ENCODE results near the gene IPO13.

Gene IPO13

DNA sequence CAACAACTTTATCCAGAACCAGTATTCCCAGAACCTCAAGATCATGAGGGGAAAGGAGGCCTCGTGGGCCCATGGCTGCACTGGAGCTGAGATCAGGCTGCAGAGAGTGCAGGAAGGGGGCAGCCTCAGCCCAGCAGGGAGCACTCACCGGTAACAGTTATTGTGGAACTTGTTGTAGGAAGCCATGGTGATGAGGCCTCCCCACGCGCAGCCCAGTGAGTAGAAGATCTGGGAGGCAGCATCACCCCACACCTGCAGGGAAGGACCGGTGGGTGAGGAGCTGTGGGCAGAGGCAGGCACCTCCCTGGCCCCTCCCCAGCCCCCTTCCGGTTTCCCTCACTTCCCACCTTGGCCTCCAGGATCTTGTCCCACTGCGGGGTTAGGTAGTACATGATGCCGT lies 55.4 kb downstream of the IPO13 start:
- Mint-ChIP-seq H3K27ac (no peak overlapping the region), H3K27me3 (no peaks in the 10 kb centered on the region), H3K4me1 (peaks cover 0 to 2% of the 10 kb centered on the region in 2 donors), H3K4me3 (no peak overlapping the region), H3K36me3 (no peaks in the 10 kb centered on the region), H3K9me3 (no peaks in the 10 kb centered on the region)
- DNase-seq (no peak), ATAC-seq (replicated peaks) (no peak)

DNA sequence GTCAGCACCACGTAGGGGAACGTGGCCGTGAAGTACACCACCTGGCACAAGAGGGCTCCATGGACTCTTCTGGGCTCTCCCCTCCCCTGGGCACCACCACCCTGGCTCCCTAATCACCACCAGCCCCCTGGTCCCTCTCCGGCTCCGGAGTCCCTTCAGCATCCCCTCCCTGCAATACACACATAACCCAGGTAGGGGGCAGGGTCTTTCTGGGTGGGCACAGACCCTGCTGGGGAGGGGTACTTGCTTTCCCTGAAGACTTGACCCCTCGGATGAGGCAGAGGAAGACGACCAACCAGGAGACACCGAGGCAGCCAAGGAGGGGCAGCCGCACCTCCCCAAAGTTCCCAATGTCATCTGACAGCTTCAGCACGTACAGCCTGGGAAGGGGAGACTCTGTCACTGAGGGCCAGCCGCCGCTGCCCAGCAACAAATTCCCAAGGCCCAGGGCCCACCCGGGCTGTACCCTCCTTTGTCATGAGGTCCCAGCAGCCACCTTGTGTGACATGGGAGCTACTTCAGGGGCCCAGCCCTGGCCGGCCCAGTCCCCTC lies 55.9 kb downstream of the IPO13 start:
- no peak for ATAC-seq (replicated peaks)
- Mint-ChIP-seq H3K36me3 (no peaks in the 10 kb centered on the region), H3K9me3 (no peaks in the 10 kb centered on the region), H3K4me3 (no peak overlapping the region), H3K27ac (no peak overlapping the region), H3K27me3 (no peaks in the 10 kb centered on the region), H3K4me1 (peaks cover 0 to 4% of the 10 kb centered on the region in 2 donors)
- no peak for DNase-seq

DNA sequence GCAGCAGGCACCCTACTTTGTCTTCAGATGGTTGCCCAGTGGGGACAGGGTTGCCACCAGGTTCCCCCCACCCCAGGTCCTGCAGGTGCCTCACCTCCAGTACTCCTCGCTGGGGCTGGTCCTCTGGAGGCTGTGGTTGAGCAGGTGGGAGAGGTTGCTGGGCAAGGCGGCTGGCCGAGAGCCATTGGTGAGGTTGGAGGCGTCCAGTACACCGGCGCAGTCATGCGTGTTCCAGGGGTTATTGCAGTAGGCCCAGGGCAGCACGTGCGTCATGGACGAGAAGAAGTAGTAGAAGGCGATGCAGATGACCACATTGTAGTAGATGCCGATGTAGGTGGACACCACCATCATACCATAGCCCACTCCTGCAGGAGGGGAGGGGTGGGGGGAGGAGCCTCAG lies 61.5 kb downstream of the IPO13 start:
- no peaks in the 10 kb centered on the region for H3K36me3 Mint-ChIP-seq
- peaks cover 0 to 5% of the 10 kb centered on the region in 2 donors for H3K4me1 Mint-ChIP-seq
- H3K9me3 Mint-ChIP-seq = no peaks in the 10 kb centered on the region
- DNase-seq (no peak), ATAC-seq (replicated peaks) (no peak)
- no peak overlapping the region for H3K4me3 Mint-ChIP-seq
- H3K27ac Mint-ChIP-seq = no peak overlapping the region
- no peaks in the 10 kb centered on the region for H3K27me3 Mint-ChIP-seq

DNA sequence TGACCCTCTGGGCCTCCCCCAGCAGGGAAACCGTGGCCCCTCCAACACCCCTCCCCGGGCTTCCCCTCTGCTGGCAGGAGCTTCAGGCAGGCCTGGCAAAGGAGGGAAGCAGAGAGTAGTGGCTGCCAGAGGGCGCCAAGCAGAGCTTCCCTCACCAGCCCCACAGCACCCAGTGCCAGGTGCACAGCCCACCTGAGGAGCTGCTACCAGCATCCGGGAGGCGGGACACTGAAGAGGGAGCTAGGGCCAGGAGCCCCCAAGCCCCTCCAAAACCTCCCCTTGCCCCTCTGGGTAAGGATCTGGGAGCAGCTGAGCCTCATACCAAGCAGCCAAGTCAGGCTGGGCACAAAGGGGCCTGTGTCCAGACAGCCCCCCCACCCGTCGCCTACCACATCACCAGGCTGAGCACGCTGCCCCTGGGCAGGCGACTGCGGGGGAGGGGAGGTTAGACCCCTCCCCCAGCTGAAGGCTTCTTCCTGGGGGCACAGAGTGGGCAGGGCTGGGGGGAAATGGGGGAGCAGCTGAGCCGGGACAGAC lies 64.3 kb downstream of the IPO13 start:
- Mint-ChIP-seq H3K27ac (no peak overlapping the region), H3K9me3 (no peaks in the 10 kb centered on the region), H3K36me3 (no peaks in the 10 kb centered on the region), H3K4me3 (no peak overlapping the region), H3K4me1 (peaks cover 0 to 5% of the 10 kb centered on the region in 2 donors), H3K27me3 (peaks cover 7 to 15% of the 10 kb centered on the region in 2 donors)
- no peak for ATAC-seq (replicated peaks)
- no peak for DNase-seq

DNA sequence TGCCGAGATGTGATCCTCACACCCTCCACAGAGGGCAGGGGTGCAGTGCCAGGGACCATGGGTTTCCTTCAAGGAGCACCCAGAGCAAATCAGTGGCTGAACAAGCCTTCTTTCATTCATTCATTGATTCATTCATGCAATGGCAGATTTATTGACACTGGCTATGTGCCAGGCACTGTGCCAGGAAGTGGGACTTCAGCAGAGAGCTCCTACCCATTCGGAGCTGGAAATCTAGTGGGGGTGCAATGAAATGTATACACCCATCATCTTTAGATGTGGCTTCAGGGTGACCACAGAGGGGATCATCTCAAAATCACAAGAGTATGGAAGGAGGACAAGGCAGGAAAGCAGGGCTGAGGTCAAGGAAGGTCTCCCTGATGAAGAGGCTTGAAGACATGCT lies 65.7 kb downstream of the IPO13 start:
- DNase-seq (no peak), ATAC-seq (replicated peaks) (no peak)
- Mint-ChIP-seq H3K27ac (no peak overlapping the region), H3K36me3 (no peaks in the 10 kb centered on the region), H3K27me3 (peaks cover 7 to 23% of the 10 kb centered on the region in 2 donors), H3K4me1 (peaks cover 0 to 3% of the 10 kb centered on the region in 2 donors), H3K4me3 (no peak overlapping the region), H3K9me3 (no peaks in the 10 kb centered on the region)

DNA sequence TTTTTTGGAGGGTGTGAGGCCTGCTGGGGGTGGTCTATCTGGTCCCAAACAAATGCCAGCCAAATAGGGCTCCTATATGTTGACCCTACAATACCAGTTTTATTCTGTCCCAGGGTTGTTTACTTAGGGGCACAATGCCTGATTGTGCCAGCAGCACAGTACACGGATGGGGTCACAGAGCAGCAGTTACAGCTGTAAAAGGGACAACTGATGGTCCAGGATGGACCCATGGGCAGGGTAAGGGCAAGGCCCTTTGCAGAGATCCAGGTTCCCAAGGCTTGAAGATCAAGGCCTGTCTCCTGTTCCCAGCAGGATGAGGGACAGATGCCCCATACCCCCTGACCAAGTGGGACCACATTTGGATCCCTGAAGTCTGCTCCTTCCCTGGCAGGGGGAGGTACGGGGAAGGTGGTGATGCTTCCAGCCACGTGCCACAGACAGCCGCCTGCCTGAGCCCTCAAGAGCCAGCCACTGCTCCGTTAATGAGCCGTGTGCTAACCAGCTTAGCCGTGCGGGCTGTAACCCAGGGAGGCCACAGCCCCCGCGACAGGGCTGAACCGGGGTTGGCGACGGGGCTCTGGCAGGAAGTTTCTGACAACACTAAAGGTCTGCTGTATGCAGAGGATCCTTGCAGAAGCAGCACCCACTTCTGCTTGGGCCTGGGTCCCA lies 66.3 kb downstream of the IPO13 start:
- no peaks in the 10 kb centered on the region for H3K4me1 Mint-ChIP-seq
- no peak overlapping the region for H3K27ac Mint-ChIP-seq
- H3K27me3 Mint-ChIP-seq = peaks cover 7 to 23% of the 10 kb centered on the region in 2 donors
- ATAC-seq (replicated peaks) (no peak), DNase-seq (no peak)
- H3K4me3 Mint-ChIP-seq = no peak overlapping the region
- H3K9me3 Mint-ChIP-seq = no peaks in the 10 kb centered on the region
- no peaks in the 10 kb centered on the region for H3K36me3 Mint-ChIP-seq

DNA sequence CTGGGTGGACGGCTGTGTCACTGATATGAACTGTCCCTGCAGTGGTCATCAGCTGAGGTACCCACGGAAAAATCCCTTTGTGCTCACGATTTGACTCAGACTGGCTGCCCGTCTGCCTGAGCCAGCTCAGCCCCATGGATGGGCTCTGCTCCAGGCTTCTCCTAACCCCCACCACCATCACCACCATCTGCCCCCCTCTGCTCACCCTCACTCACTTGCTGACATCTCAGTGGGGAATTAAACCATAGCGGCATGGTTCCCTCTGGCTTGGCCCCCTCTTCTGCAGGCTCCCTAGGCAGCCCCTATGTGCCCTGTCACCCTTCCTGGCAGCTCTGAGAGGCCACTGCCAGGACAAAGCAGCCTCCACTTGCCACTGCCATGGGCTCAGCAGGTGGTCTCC lies 67.2 kb downstream of the IPO13 start:
- H3K27ac Mint-ChIP-seq = no peak overlapping the region
- no peak overlapping the region for H3K4me3 Mint-ChIP-seq
- H3K9me3 Mint-ChIP-seq = no peaks in the 10 kb centered on the region
- DNase-seq = no peak
- no peaks in the 10 kb centered on the region for H3K4me1 Mint-ChIP-seq
- peaks cover 7 to 23% of the 10 kb centered on the region in 2 donors for H3K27me3 Mint-ChIP-seq
- no peak for ATAC-seq (replicated peaks)
- no peaks in the 10 kb centered on the region for H3K36me3 Mint-ChIP-seq

DNA sequence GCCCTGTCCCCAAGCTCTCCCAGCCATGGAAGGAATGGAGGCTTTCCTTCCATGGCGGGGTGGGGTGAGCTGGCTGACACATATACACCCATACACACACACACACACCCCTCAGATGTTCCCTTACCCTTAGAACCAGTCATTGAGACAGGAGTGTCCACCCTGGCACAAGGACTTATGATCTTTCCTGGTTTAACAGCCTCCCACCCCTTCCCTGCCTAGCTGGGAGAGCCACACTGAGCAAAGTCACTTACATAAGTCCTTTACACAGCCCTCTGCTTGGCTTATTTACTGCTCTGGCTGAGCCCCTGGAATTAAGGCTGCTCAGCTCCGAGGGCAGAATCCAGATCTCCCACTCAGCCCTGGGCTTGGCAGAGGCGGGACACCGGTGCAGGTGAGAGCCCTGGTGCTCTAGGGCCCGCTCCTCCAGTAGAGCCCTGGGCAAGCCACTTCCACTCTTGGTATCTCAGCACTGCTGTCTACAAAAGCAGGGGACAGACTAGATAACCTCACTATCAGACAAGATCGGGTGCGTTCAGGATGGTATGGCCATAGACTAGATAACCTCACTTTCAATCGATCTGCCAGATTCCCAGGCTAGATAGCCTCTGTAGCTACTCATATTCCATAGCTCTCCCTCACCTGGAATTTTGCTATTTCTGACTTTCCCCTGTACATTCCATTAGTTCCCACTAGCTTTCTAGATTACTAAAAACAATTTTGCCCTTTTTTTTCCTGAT lies 67.8 kb downstream of the IPO13 start:
- no peak for ATAC-seq (replicated peaks)
- H3K27me3 Mint-ChIP-seq = peaks cover 7 to 23% of the 10 kb centered on the region in 2 donors
- H3K4me1 Mint-ChIP-seq = no peaks in the 10 kb centered on the region
- no peak overlapping the region for H3K27ac Mint-ChIP-seq
- no peaks in the 10 kb centered on the region for H3K36me3 Mint-ChIP-seq
- DNase-seq = no peak
- H3K4me3 Mint-ChIP-seq = no peak overlapping the region
- no peaks in the 10 kb centered on the region for H3K9me3 Mint-ChIP-seq

DNA sequence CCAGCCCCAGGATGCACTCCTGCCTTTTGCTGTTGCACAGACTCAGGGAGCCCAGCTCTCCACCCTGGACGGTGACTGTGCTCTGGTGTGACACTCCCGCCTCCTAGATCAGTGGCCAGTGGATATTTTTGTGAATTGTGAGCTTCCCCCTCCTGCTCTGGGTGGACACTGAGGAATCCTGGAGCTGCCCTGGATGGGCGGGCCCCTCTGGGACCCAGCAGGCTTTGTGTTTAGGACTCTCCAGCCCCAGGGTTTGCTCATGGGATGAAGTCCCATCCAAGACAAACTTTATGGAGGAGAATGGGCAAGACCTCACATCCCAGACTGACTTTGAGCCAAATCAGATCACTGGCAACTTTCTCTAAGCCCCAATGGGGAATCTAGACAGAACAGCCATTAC lies 68.5 kb downstream of the IPO13 start:
- no peak for ATAC-seq (replicated peaks)

DNA sequence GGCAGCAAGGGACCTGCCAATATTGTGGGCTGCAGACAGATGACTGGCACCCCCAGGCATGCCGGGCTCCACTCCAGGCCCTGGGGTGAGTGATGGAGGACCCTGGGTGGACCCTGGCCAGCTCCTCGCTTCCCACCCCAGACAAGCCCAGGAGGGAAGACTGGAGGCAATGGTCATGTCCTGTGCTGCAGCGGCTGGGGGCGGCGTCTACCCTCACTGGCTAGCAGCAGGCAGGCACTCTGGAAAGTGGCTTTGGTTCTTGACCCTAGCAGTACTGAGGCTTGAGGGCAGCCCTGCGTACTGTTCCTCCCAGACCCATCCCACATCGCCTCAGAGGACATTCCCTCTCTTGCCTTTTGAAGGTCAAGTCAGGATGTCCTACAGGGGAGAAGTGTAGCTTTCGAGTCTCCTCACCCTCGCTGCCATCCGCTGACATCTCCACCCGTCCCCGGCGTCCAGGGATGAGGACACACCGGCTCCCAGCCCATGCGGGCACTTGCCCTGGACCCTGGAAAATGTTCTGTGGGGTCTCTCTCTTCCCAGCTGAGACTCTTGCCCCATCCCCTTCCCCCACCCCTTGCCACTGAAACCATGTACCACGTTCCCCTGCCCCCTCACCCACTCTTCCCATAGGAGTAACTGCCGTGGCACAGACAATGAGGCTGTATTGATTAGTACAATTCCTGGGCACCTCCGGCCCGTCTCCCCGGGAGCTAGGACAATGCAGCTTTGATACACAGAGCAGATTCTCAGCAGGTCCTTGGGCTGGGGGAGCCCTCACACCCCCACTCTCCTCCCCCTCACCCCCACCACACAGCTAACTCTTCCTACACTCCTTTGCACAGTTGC lies 69.5 kb downstream of the IPO13 start:
- peaks cover 7 to 23% of the 10 kb centered on the region in 2 donors for H3K27me3 Mint-ChIP-seq
- H3K4me3 Mint-ChIP-seq = no peak overlapping the region
- no peak overlapping the region for H3K27ac Mint-ChIP-seq
- ATAC-seq (replicated peaks) (no peak), DNase-seq (no peak)
- no peaks in the 10 kb centered on the region for H3K36me3 Mint-ChIP-seq
- no peaks in the 10 kb centered on the region for H3K4me1 Mint-ChIP-seq
- no peaks in the 10 kb centered on the region for H3K9me3 Mint-ChIP-seq

More for the DNA sequence above, 68.5 kb downstream of the IPO13 start:
- Mint-ChIP-seq H3K4me1 (no peaks in the 10 kb centered on the region), H3K27me3 (peaks cover 7 to 23% of the 10 kb centered on the region in 2 donors), H3K27ac (no peak overlapping the region), H3K4me3 (no peak overlapping the region), H3K36me3 (no peaks in the 10 kb centered on the region), H3K9me3 (no peaks in the 10 kb centered on the region)
- no peak for DNase-seq

DNA sequence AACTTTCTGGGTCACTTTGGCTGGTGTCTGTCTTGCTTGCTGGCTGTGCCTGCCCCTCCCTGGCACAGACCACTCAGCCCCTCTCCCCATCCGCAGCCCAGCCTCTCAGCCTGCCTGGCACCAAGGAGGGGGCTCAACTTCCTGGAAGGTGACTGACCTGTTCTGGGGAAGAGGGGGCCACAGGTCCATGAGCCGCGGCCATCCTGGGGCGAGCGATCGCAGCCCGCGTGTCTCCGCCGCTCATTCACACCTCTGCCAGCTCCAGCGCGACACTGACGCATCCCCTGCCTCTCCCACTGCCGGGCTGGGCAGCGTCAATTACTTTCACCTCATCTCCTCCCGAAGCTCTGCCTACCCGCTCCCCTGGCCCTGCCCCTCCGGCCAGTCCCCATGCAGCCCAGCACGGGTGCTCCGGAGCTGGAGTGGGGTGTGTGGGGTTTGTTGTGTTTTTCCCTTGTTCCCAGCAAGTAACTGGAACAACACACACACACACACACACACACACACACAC lies 70.2 kb downstream of the IPO13 start:
- H3K27ac Mint-ChIP-seq = no peak overlapping the region
- H3K4me3 Mint-ChIP-seq = no peak overlapping the region
- no peaks in the 10 kb centered on the region for H3K36me3 Mint-ChIP-seq
- H3K27me3 Mint-ChIP-seq = peaks cover 7 to 23% of the 10 kb centered on the region in 2 donors
- ATAC-seq (replicated peaks) (no peak), DNase-seq (no peak)
- H3K9me3 Mint-ChIP-seq = no peaks in the 10 kb centered on the region
- no peaks in the 10 kb centered on the region for H3K4me1 Mint-ChIP-seq
